Measurements from ENCODE around the gene YY1.

GRCh38 chr14:100214770-100215083 is 24.2 kb upstream of the YY1 start:
- no peak for TF ChIP-seq POLR2A (IDR thresholded peaks at IDR 0.05)
- no peak for TF ChIP-seq POLR2AphosphoS5 (IDR thresholded peaks at IDR 0.05)

Data from upper lobe of left lung (tissue), 4 donors.